Neural cell (in vitro differentiated cells): Measurements from ENCODE around the gene MYO5A. TPM values are rescaled to one million over a fixed set of nuclear protein-coding genes. Genes with fewer than 3 reads are reported as not detected.

Experiments
- H2AFZ ChIP-seq: fragments of 200-600, 300-800 bp; sonication (generic), shearing (Covaris generic); 2 replicates; pipeline ENCODE4 v1.6.0; 2014; ENCODE audit warnings: low read depth, mild to moderate bottlenecking, antibody characterized with exemption, low read length, moderate library complexity
- H3F3A ChIP-seq: fragments of 200-600 bp; shearing (Covaris generic); 2 replicates; pipeline ENCODE4 v1.6.1; 2016; ENCODE audit warnings: mild to moderate bottlenecking, moderate library complexity, mixed read lengths, antibody characterized with exemption, low read length; ENCODE audit not compliant: insufficient read depth, poor library complexity, severe bottlenecking
- H3K27ac ChIP-seq: fragments of 200-600, 300-800 bp; sonication (generic), shearing (Covaris generic); 2 replicates; pipeline ENCODE4 v1.5.1; 2014; ENCODE audit warnings: mild to moderate bottlenecking, low read length, moderate library complexity
- H3K27me3 ChIP-seq: fragments of 300-800, 200-600 bp; sonication (generic), shearing (Covaris generic); 2 replicates; pipeline ENCODE4 v1.6.0; 2014; ENCODE audit warnings: mild to moderate bottlenecking, low read depth, low read length, moderate library complexity; ENCODE audit not compliant: insufficient read depth
- H3K36me3 ChIP-seq: fragments of 300-800, 200-600 bp; sonication (generic), shearing (Covaris generic); 2 replicates; pipeline ENCODE4 v1.5.1; 2014; ENCODE audit warnings: mild to moderate bottlenecking, antibody characterized with exemption, low read length, moderate library complexity; ENCODE audit not compliant: insufficient read depth
- H3K4me2 ChIP-seq: fragments of 300-800, 200-600 bp; sonication (generic), shearing (Covaris generic); 2 replicates; pipeline ENCODE4 v1.6.0; 2014; ENCODE audit warnings: mild to moderate bottlenecking, low read length
- H3K4me3 ChIP-seq: fragments of 300-800, 200-600 bp; sonication (generic), shearing (Covaris generic); 2 replicates; pipeline ENCODE4 v1.5.1; 2014; ENCODE audit warnings: mild to moderate bottlenecking, low read length, moderate library complexity
- H3K79me2 ChIP-seq: fragments of 200-600 bp; shearing (Covaris generic); replicated peaks from 2 replicates; pipeline ENCODE4 v1.6.0; 2014; ENCODE audit warnings: mild to moderate bottlenecking, low read length, moderate library complexity; ENCODE audit not compliant: insufficient read depth
- H3K9ac ChIP-seq: fragments of 300-800, 200-600 bp; sonication (generic), shearing (Covaris generic); 2 replicates; pipeline ENCODE4 v1.6.1; 2016; ENCODE audit warnings: mild to moderate bottlenecking, low read length, mixed read lengths
- H3K9me2 ChIP-seq: fragments of 200-600 bp; shearing (Covaris generic); 2 replicates; pipeline ENCODE4 v1.6.1; 2016; ENCODE audit warnings: mild to moderate bottlenecking, low read length, mixed read lengths; ENCODE audit not compliant: insufficient read depth
- H3K9me3 ChIP-seq: fragments of 200-600, 300-800 bp; sonication (generic), shearing (Covaris generic); 2 replicates; pipeline ENCODE4 v1.6.1; 2016; ENCODE audit warnings: mild to moderate bottlenecking, mixed run types, low read length, moderate library complexity, mixed read lengths
- H4K20me1 ChIP-seq: fragments of 200-600 bp; shearing (Covaris generic); 2 replicates; pipeline ENCODE4 v1.6.1; 2016; ENCODE audit warnings: mild to moderate bottlenecking, mixed run types; ENCODE audit not compliant: insufficient read depth
- EP300 ChIP-seq: fragments of 450-650 bp; conservative IDR thresholded peaks from 2 replicates; pipeline ENCODE4 v1.6.1; 2014; ENCODE audit warnings: antibody characterized with exemption, mild to moderate bottlenecking, moderate library complexity; ENCODE audit not compliant: poor library complexity, severe bottlenecking
- EZH2 ChIP-seq: fragments of 200-600, 300-800 bp; shearing (Covaris generic), sonication (generic); IDR thresholded peaks from 2 replicates; pipeline ENCODE4 v1.6.1; 2014; ENCODE audit warnings: antibody characterized with exemption, low read length, borderline replicate concordance, mild to moderate bottlenecking; ENCODE audit not compliant: insufficient read depth, poor library complexity, severe bottlenecking
- MXI1 ChIP-seq: fragments of 450-650 bp; conservative IDR thresholded peaks from 2 replicates; pipeline ENCODE4 v1.6.1; 2014; ENCODE audit warnings: antibody characterized with exemption, mild to moderate bottlenecking; ENCODE audit not compliant: poor library complexity, severe bottlenecking
- POLR2AphosphoS5 ChIP-seq: IDR thresholded peaks from 2 replicates; pipeline ENCODE4 v1.6.1; 2012
- RAD21 ChIP-seq: fragments of 450-650 bp; conservative IDR thresholded peaks from 2 replicates; pipeline ENCODE4 v1.6.1; 2014; ENCODE audit warnings: antibody characterized with exemption, mild to moderate bottlenecking, moderate library complexity
- REST ChIP-seq: IDR thresholded peaks from 2 replicates; pipeline ENCODE4 v1.6.1; 2012; ENCODE audit warnings: borderline replicate concordance
- SMC3 ChIP-seq: fragments of 450-650 bp; conservative IDR thresholded peaks from 2 replicates; pipeline ENCODE4 v1.6.1; 2014; ENCODE audit warnings: antibody characterized with exemption, mild to moderate bottlenecking, moderate library complexity; ENCODE audit not compliant: poor library complexity
- TAF1 ChIP-seq: IDR thresholded peaks from 2 replicates; pipeline ENCODE4 v1.6.1; 2012; ENCODE audit warnings: low read depth
- polyA plus RNA-seq: library from polyadenylated mRNA; depleted of rRNA; stranded (reverse); fragments of >200 nt; gene quantifications from 2 replicates; pipeline ENCODE4 v1.2.3, GENCODE V29; 2014
- TF ChIP-seq, protein P1 (sequence below): fragments of 450-650 bp; IDR thresholded peaks from 2 replicates; pipeline ENCODE4 v1.5.1; 2014; ENCODE audit warnings: antibody characterized with exemption, mild to moderate bottlenecking, moderate library complexity; ENCODE audit not compliant: poor library complexity, severe bottlenecking

The MYO5A gene
- polyA plus RNA-seq, 1 donor from 2014 or later, result 43.8 TPM

GRCh38 chr15:52349052-52349700, 179.5 kb downstream of the MYO5A start:
- Histone ChIP-seq H3K79me2 (no peaks in the 10 kb centered on the region), H4K20me1 (no peaks in the 10 kb centered on the region), H3K4me2 (no peak overlapping the region), H3K9ac (no peak overlapping the region), H2AFZ (no peak overlapping the region), H3K9me3 (no peaks in the 10 kb centered on the region), H3K4me3 (no peak overlapping the region), H3K9me2 (no peaks in the 10 kb centered on the region), H3K36me3 (peaks cover 9% of the 10 kb centered on the region), H3F3A (no peaks in the 10 kb centered on the region), H3K27ac (no peak overlapping the region), H3K27me3 (no peaks in the 10 kb centered on the region)
- TF ChIP-seq TAF1 (no peak), MXI1 (no peak), EZH2 (no peak), RAD21 (no peak), POLR2AphosphoS5 (no peak), EP300 (no peak), REST (no peak), SMC3 (no peak)
- TF ChIP-seq, protein P1, sequence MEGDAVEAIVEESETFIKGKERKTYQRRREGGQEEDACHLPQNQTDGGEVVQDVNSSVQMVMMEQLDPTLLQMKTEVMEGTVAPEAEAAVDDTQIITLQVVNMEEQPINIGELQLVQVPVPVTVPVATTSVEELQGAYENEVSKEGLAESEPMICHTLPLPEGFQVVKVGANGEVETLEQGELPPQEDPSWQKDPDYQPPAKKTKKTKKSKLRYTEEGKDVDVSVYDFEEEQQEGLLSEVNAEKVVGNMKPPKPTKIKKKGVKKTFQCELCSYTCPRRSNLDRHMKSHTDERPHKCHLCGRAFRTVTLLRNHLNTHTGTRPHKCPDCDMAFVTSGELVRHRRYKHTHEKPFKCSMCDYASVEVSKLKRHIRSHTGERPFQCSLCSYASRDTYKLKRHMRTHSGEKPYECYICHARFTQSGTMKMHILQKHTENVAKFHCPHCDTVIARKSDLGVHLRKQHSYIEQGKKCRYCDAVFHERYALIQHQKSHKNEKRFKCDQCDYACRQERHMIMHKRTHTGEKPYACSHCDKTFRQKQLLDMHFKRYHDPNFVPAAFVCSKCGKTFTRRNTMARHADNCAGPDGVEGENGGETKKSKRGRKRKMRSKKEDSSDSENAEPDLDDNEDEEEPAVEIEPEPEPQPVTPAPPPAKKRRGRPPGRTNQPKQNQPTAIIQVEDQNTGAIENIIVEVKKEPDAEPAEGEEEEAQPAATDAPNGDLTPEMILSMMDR, result no peak

DNA sequence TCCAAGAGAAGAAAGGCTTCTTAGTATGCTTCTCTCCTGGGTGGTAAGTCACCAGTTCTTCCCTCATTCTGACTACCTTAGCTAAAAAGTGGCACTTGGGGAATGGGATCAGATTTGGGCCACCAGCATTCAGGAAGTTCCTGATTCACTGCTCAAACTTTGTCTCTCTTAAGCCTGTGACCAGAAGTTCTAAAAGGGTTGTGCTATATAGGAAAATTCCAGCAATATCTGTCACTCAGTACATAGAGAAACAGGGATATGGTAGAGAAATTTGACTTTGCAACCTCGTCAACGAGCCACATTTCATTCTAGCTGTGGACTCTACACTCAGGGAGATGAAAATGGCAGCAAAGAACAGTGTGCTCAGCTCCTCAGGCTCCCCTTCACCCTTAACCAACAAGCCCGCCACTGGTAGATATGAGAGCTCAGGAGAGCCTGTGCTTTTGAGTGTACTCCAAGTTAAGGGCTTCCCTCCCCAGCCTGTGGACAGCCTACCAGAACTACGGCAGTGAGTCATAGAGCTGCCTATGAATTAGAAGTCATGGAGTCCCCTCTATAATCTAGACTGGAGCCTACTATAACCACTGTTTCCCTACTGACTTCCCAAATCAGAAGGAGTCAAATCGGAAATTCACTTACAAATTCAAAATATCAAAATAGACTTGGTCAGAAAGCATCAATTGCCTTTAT, 180.5 kb downstream of the MYO5A start:
- no peak overlapping the region for H3K4me2 ChIP-seq
- no peaks in the 10 kb centered on the region for H3F3A ChIP-seq
- H3K9ac ChIP-seq, result no peak overlapping the region
- TF ChIP-seq, protein P1, result no peak
- TF ChIP-seq POLR2AphosphoS5 (no peak), REST (no peak), MXI1 (no peak), TAF1 (no peak), RAD21 (no peak), EP300 (no peak), SMC3 (no peak), EZH2 (no peak)
- H3K27me3 ChIP-seq, result no peaks in the 10 kb centered on the region
- H3K27ac ChIP-seq, result no peak overlapping the region
- no peak overlapping the region for H3K4me3 ChIP-seq
- no peaks in the 10 kb centered on the region for H3K9me3 ChIP-seq
- peaks cover 9% of the 10 kb centered on the region for H3K36me3 ChIP-seq
- H4K20me1 ChIP-seq, result no peaks in the 10 kb centered on the region
- no peak overlapping the region for H2AFZ ChIP-seq
- H3K9me2 ChIP-seq, result no peaks in the 10 kb centered on the region
- H3K79me2 ChIP-seq, result no peaks in the 10 kb centered on the region
